BJ (cell line): ENCODE measurements around the gene TRMT10C. TPM values are rescaled to one million over a fixed set of nuclear protein-coding genes. Genes with fewer than 3 reads are reported as not detected.
"Not testable (repeated sequence)": the region's sequence is repeated elsewhere in the genome, so short reads cannot be mapped to it uniquely, and the experiment has no call there.

Experiments
- CTCF ChIA-PET: fragments of 350-600 bp; formaldehyde crosslinking; extraction: SDS; loops from one replicate; lab custom pipeline; 2021; ENCODE audit warnings: antibody characterized with exemption, inconsistent platforms; lab: Yijun Ruan, JAX
- POLR2A ChIA-PET: fragments of 300-600 bp; sonication (Branson Sonifier 250); formaldehyde crosslinking; extraction: SDS; loops from one replicate; lab custom pipeline; 2021; ENCODE audit warnings: antibody characterized with exemption; lab: Charles Lee
- DNase-seq: peaks from one replicate; pipeline ENCODE4 v3.0.0-alpha.2; 2011; ENCODE audit warnings: low read depth
- H3K27me3 ChIP-seq: 2 replicates; pipeline ENCODE4 v1.6.0; 2011; ENCODE audit warnings: low read length; ENCODE audit not compliant: control insufficient read depth, insufficient read depth
- H3K36me3 ChIP-seq: 2 replicates; pipeline ENCODE4 v1.5.1; 2011; ENCODE audit warnings: low read length; ENCODE audit not compliant: control insufficient read depth, insufficient read depth
- H3K4me3 ChIP-seq: 2 replicates; pipeline ENCODE4 v1.5.1; 2011; ENCODE audit warnings: low read depth, mild to moderate bottlenecking, control low read depth, low read length
- polyA plus RNA-seq: library from polyadenylated mRNA; depleted of rRNA; stranded (reverse); fragments of >200 nt; gene quantifications from 2 replicates; pipeline ENCODE4 v1.2.3, GENCODE V29; 2011
- TF ChIP-seq, protein P1 (sequence below): IDR thresholded peaks from 2 replicates; pipeline ENCODE4 v1.5.1; 2011; ENCODE audit warnings: low read depth, mild to moderate bottlenecking, control low read depth, inconsistent platforms, low read length, moderate library complexity; ENCODE audit not compliant: insufficient read depth

Gene TRMT10C
- polyA plus RNA-seq, 1 experiment: 7.4 TPM

- ChIA-PET POLR2A (interaction anchor here (0.6 kb wide), 1 partner anchor 1119 kb away, joined by 3 read pairs; no protein-coding TSS in a partner anchor), CTCF (no interaction called here)
- DNase-seq: no peak
- no peak overlapping the region for H3K4me3 ChIP-seq
- peaks cover 3% of the 10 kb centered on the region; the same call in 1 of the 2 replicates for H3K36me3 ChIP-seq
- TF ChIP-seq, protein P1, sequence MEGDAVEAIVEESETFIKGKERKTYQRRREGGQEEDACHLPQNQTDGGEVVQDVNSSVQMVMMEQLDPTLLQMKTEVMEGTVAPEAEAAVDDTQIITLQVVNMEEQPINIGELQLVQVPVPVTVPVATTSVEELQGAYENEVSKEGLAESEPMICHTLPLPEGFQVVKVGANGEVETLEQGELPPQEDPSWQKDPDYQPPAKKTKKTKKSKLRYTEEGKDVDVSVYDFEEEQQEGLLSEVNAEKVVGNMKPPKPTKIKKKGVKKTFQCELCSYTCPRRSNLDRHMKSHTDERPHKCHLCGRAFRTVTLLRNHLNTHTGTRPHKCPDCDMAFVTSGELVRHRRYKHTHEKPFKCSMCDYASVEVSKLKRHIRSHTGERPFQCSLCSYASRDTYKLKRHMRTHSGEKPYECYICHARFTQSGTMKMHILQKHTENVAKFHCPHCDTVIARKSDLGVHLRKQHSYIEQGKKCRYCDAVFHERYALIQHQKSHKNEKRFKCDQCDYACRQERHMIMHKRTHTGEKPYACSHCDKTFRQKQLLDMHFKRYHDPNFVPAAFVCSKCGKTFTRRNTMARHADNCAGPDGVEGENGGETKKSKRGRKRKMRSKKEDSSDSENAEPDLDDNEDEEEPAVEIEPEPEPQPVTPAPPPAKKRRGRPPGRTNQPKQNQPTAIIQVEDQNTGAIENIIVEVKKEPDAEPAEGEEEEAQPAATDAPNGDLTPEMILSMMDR: no peak
- no peaks in the 10 kb centered on the region for H3K27me3 ChIP-seq
Observed at GRCh38 chr3:101577286-101577685, 15.6 kb downstream of the TRMT10C start.

GRCh38 chr3:101588616-101589015 lies 26.9 kb downstream of the TRMT10C start:
- CTCF ChIA-PET: interaction anchor here (1.5 kb wide), 1 partner anchor 15 kb away, joined by 4 read pairs; the partner anchor contains the start of gene PCNP
- H3K36me3 ChIP-seq: peaks cover 3% of the 10 kb centered on the region
- DNase-seq: no peak
- H3K4me3 ChIP-seq: no peak overlapping the region
- POLR2A ChIA-PET: no interaction called here
- TF ChIP-seq, protein P1: no peak
- H3K27me3 ChIP-seq: no peaks in the 10 kb centered on the region

DNA sequence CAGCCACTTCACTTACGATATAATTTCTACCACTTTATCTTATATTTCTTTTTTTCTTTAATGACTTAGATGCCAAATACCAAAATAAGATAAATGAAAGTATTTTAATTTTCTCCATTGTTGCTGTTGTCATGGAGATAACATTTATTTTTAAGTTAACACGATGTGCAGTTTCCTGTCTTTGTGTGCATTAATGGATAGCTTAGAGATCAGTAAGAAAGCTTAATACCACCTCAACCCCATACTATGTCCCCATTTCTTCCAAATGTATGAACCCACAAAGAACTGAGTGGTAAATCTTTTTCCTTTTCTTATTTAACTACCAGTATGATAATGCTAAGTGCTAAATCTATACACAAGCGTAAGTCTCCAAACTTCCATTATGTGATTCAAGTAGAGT lies 29.4 kb downstream of the TRMT10C start:
- DNase-seq: no peak
- Histone ChIP-seq H3K4me3 (no peak overlapping the region), H3K27me3 (no peaks in the 10 kb centered on the region), H3K36me3 (peaks cover 4% of the 10 kb centered on the region)
- TF ChIP-seq, protein P1: no peak
- POLR2A ChIA-PET: interaction anchor here (0.6 kb wide), 1 partner anchor 1104 kb away, joined by 28 read pairs; no protein-coding TSS in a partner anchor
- CTCF ChIA-PET: interaction anchor here (1.8 kb wide), 1 partner anchor 17 kb away, joined by 4 read pairs; the partner anchor contains the start of gene PCNP

DNA sequence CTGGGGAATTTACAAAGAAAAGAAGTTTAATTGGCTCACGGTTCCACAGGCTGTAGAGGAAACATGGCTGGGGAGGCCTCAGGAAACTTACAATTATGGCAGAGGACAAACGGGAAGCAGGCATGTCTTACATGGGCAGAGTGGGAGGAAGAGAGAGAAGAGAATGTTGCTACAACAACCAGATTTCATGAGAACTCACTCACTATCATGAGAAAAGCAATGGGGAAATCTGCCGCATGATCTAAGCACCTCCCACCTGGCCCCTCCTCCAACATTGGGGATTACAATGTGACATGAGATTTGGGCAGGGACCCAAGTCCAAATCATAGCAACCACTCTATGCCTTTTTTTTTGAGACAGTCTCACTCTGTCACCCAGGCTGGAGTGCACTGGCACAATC lies 41.1 kb downstream of the TRMT10C start:
- H3K27me3 ChIP-seq: no peaks in the 10 kb centered on the region
- DNase-seq: no peak
- ChIA-PET CTCF (no interaction called here), POLR2A (no interaction called here)
- no peaks in the 10 kb centered on the region for H3K36me3 ChIP-seq
- no peak overlapping the region for H3K4me3 ChIP-seq
- TF ChIP-seq, protein P1: no peak

DNA sequence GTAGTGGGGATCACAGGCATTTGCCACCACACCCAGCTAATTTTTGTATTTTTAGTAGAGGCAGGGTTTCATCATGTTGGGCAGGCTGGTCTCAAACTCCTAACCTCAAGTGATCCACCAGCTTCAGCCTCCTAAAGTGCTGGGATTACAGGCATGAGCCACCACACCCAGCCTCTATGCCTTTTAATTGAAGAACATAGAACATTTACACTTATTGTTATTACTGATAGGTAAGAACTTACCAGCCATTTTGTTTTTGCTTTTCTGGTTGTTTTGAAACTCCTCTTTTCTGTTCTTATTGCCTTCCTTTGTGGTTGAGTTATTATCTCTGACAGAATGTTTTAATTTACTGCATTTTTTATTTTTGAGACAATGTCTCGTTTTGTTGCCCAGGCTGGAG lies 41.5 kb downstream of the TRMT10C start:
- Histone ChIP-seq H3K4me3 (no peak overlapping the region), H3K27me3 (no peaks in the 10 kb centered on the region), H3K36me3 (no peaks in the 10 kb centered on the region)
- POLR2A ChIA-PET: no interaction called here
- CTCF ChIA-PET: no interaction called here
- no peak for DNase-seq
- TF ChIP-seq, protein P1: no peak

DNA sequence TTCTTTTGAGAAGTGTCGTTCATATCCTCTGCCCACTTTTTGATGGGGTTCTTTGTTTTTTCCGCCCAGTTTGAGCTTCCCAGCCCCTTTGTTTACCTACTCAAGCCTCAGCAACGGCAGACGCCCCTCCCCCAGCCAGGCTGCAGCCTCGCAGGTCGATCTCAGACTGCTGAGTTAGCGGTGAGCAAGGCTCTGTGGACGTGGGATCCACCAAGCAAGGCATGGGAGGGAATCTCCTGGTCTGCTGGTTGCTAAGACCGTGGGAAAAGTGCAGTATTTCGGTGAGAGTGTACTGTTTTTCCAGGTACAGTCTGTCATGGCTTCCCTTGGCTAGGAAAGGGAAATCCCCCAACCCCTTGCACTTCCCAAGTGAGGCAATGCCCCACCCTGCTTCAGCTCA lies 43.7 kb downstream of the TRMT10C start:
- CTCF ChIA-PET: interaction anchor here (1.6 kb wide), 1 partner anchor 29 kb away, joined by 3 read pairs; no protein-coding TSS in a partner anchor
- POLR2A ChIA-PET, DNase-seq, H3K36me3 ChIP-seq, H3K4me3 ChIP-seq, H3K27me3 ChIP-seq: not testable (repeated sequence)
